Breast epithelium (tissue), 3 donors: ENCODE data around the gene LEFTY2.
"Not testable (repeated sequence)": the region's sequence is repeated elsewhere in the genome, so short reads cannot be mapped to it uniquely, and the experiment has no call there.

ENCODE experiments used
- CTCF ChIP-seq, 3 donors: fragments of 450-650 bp; IDR thresholded peaks; one replicate each; pipeline ENCODE4 v1.5.1; 2016 to 2017; ENCODE audit warnings: antibody characterized with exemption in 3 of 3, mild to moderate bottlenecking in 3 of 3, moderate library complexity in 3 of 3
- POLR2A ChIP-seq: fragments of 450-650 bp; IDR thresholded peaks from one replicate; pipeline ENCODE4 v1.6.1; 2016; ENCODE audit warnings: antibody characterized with exemption, mild to moderate bottlenecking, moderate library complexity
- POLR2AphosphoS5 ChIP-seq, 3 donors: sonication (generic); formaldehyde crosslinking; IDR thresholded peaks; one replicate each; pipeline ENCODE4 v1.6.1; 2017; ENCODE audit warnings: antibody characterized with exemption in 3 of 3

- not testable (repeated sequence) for TF ChIP-seq POLR2A; CTCF (IDR thresholded peaks at IDR 0.05); POLR2AphosphoS5 (IDR thresholded peaks at IDR 0.05)
These were observed 1.7 kb downstream of the LEFTY2 start for GRCh38 chr1:225939097-225939938.
